ENCODE measurements around the gene POMP.

DNA sequence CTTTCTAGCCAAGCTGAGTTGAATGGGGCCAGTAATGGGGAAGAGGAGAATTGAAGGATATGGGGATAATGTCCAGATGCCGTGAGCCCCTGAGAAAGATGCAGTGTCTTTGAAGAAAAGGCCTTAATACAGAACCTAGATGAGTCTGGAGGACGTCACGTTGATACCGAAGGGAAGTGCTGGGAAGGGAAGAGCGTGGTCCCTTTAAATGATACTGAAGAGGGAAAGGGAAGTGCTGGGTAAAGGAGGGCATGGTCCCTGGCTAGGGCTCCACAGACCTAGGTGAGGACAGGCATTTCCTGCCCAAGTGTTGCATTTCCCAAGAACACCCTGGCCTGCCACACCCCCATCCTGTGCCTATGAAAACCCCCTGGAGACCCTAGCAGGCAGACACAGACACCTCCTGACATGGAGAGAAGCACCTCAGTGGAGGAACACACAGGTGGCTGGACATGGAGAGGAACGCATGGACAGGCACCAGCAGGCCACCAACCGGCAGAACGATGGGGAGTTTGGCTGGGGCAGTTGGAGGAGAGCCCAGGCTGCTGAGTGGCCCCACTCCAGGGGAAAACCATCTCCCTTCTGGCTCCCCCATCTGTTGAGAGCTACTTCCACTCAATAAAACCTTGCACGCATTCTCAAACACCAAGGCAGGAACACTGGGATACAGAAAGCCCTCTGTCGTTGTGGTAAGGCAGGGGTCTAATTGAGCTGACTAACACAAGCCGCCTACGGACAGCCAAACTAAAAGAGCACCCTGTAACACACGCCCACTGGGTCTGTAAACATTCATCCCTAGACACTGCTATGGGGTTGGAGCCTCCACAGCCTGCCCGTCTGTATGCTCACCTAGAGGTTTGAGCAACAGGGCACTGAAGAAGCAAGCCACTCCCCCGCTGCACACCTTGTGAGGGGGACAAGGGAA, 34.9 kb upstream of the POMP start:
- TF ChIP-seq, protein P1, sequence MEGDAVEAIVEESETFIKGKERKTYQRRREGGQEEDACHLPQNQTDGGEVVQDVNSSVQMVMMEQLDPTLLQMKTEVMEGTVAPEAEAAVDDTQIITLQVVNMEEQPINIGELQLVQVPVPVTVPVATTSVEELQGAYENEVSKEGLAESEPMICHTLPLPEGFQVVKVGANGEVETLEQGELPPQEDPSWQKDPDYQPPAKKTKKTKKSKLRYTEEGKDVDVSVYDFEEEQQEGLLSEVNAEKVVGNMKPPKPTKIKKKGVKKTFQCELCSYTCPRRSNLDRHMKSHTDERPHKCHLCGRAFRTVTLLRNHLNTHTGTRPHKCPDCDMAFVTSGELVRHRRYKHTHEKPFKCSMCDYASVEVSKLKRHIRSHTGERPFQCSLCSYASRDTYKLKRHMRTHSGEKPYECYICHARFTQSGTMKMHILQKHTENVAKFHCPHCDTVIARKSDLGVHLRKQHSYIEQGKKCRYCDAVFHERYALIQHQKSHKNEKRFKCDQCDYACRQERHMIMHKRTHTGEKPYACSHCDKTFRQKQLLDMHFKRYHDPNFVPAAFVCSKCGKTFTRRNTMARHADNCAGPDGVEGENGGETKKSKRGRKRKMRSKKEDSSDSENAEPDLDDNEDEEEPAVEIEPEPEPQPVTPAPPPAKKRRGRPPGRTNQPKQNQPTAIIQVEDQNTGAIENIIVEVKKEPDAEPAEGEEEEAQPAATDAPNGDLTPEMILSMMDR (IDR thresholded peaks at IDR 0.05) = no peak
- TF ChIP-seq POLR2A (IDR thresholded peaks at IDR 0.05) = no peak

Measured in vagina (tissue), 2 donors.